ENCODE measurements around the gene COA5.

DNA sequence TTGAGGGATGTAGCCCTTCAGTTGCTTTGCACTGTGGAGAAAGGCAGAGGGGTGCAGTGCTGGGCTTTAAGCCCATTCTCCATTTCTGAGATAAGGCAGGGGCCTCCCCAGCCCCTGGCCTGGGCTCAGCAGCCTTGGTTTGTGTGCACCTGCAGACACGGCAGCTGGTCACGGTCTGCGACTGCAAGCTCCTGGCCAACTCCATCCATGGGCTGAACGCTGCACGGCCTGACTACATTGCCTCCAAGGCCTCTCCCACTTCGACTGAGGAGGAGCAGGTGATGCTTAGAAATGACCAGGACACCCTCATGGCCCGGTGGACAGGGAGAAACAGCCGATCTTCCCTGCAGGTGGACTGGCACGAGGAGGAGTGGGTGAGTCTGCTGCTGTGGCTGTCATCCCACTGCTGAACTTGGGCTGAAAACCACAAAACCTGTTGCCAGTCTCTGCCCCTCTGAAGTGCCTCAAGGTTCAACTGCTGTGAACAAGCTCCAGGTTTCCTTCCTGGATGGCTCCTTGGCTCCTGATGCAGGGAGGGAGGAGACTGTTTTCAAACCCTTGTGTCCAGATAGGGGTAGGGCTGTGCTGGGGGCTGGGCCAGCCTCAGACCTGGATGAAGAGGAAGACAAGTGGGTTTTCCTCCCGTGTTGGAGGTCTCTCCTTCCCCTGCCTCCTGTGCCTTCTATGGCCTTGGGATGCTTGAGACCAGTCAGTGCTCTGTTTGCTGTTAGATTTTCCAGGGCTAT lies 54.0 kb downstream of the COA5 start:
- no peak for TF ChIP-seq POLR2AphosphoS5 (IDR thresholded peaks at IDR 0.05; ENCODE audit: low read depth, low read length)
- no peak for TF ChIP-seq POLR2A (IDR thresholded peaks at IDR 0.05; ENCODE audit: low read depth, low read length)
